Neuronal stem cell (in vitro differentiated cells): ENCODE measurements around the gene RAB10.

ENCODE experiments used
- DNase-seq: peaks from one replicate; pipeline ENCODE4 v3.0.0-alpha.2; 2013; ENCODE audit warnings: low spot score
- H2AFZ ChIP-seq: one replicate; pipeline ENCODE4 v1.6.1; 2013; ENCODE audit warnings: mild to moderate bottlenecking, low read length, inconsistent platforms
- H2AK5ac ChIP-seq: 2 replicates; pipeline ENCODE4 v1.6.1; 2013; ENCODE audit warnings: low read depth, mild to moderate bottlenecking, inconsistent platforms, low read length, moderate library complexity, mixed read lengths
- H2BK120ac ChIP-seq: 2 replicates; pipeline ENCODE4 v1.6.1; 2013; ENCODE audit warnings: low read depth, mild to moderate bottlenecking, inconsistent platforms, low read length, moderate library complexity, mixed read lengths
- H2BK12ac ChIP-seq: one replicate; pipeline ENCODE4 v1.6.1; 2013; ENCODE audit warnings: low read length, inconsistent platforms
- H2BK15ac ChIP-seq: 2 replicates; pipeline ENCODE4 v1.6.1; 2013; ENCODE audit warnings: mild to moderate bottlenecking, low read length, inconsistent platforms, mixed read lengths
- H2BK5ac ChIP-seq: one replicate; pipeline ENCODE4 v1.6.1; 2013; ENCODE audit warnings: inconsistent platforms, mild to moderate bottlenecking, low read length, moderate library complexity
- H3K14ac ChIP-seq: one replicate; pipeline ENCODE4 v1.6.1; 2013; ENCODE audit warnings: low read length, inconsistent platforms
- H3K18ac ChIP-seq: 2 replicates; pipeline ENCODE4 v1.6.1; 2013; ENCODE audit warnings: low read length, inconsistent platforms
- H3K23ac ChIP-seq: 2 replicates; pipeline ENCODE4 v1.6.1; 2013; ENCODE audit warnings: low read depth, mild to moderate bottlenecking, mixed read lengths, low read length, inconsistent platforms; ENCODE audit not compliant: poor library complexity
- H3K27ac ChIP-seq: replicated peaks from 3 replicates; pipeline ENCODE4 v1.5.1; 2013; ENCODE audit warnings: low read length, inconsistent platforms
- H3K27me3 ChIP-seq, 3 experiments: 2 replicates each; pipeline ENCODE4 v1.6.1; 2013; ENCODE audit warnings: low read length in 3 of 3, mild to moderate bottlenecking in 2 of 3, inconsistent platforms in 1 of 3, low read depth in 1 of 3, mixed read lengths in 1 of 3, moderate library complexity in 1 of 3; ENCODE audit not compliant: control insufficient read depth in 3 of 3, insufficient read depth in 3 of 3
- H3K36me3 ChIP-seq, 2 donors: replicated peaks in 1 of 2; 2 replicates each; pipeline ENCODE4 v1.6.1; 2013; ENCODE audit warnings: low read length in 2 of 2; ENCODE audit not compliant: control insufficient read depth in 2 of 2, insufficient read depth in 2 of 2
- H3K4ac ChIP-seq: 2 replicates; pipeline ENCODE4 v1.6.1; 2013; ENCODE audit warnings: inconsistent platforms, mild to moderate bottlenecking, low read length, moderate library complexity
- H3K4me1 ChIP-seq, 2 donors: 1 replicate in 1 of 2; 2 replicates in 1 of 2; pipeline ENCODE4 v1.6.1; 2013; ENCODE audit warnings: low read length in 2 of 2, low read depth in 1 of 2; ENCODE audit not compliant: control insufficient read depth in 2 of 2, insufficient read depth in 1 of 2
- H3K4me2 ChIP-seq: one replicate; pipeline ENCODE4 v1.6.1; 2013; ENCODE audit warnings: mild to moderate bottlenecking, low read length, inconsistent platforms; ENCODE audit not compliant: insufficient read depth, poor library complexity, severe bottlenecking
- H3K4me3 ChIP-seq, 2 donors: 2 replicates each; pipeline ENCODE4 v1.5.1; 2013; ENCODE audit warnings: low read length in 2 of 2, mild to moderate bottlenecking in 2 of 2, inconsistent platforms in 1 of 2, moderate library complexity in 1 of 2
- H3K79me1 ChIP-seq: one replicate; pipeline ENCODE4 v1.6.1; 2013; ENCODE audit warnings: low read depth, mild to moderate bottlenecking, inconsistent platforms, low read length, moderate library complexity
- H3K9ac ChIP-seq: one replicate; pipeline ENCODE4 v1.6.1; 2013; ENCODE audit warnings: mild to moderate bottlenecking, low read depth, low read length, inconsistent platforms; ENCODE audit not compliant: poor library complexity
- H3K9me3 ChIP-seq, 2 donors: replicated peaks in 1 of 2; 2 replicates each; pipeline versions ENCODE3 to v1.6.1; 2013; ENCODE audit warnings: low read length in 2 of 2, mild to moderate bottlenecking in 2 of 2, inconsistent platforms in 1 of 2, low read depth in 1 of 2, mixed read lengths in 1 of 2, moderate library complexity in 1 of 2; ENCODE audit not compliant: control insufficient read depth in 2 of 2, insufficient read depth in 1 of 2
- H4K8ac ChIP-seq: one replicate; pipeline ENCODE4 v1.6.1; 2013; ENCODE audit warnings: low read depth, mild to moderate bottlenecking, inconsistent platforms, low read length, moderate library complexity
- H4K91ac ChIP-seq: one replicate; pipeline ENCODE4 v1.6.1; 2013; ENCODE audit warnings: low read length, low read depth, mild to moderate bottlenecking, inconsistent platforms; ENCODE audit not compliant: poor library complexity
- WGBS, 2 donors: extraction: QIAGEN DNeasy Blood & Tissue Kit; methylation state at CpG; one replicate each; pipeline ENCODE4 v1.1.7; 2013; ENCODE audit warnings: missing lambda C conversion rate in 2 of 2, mixed read lengths in 1 of 2; ENCODE audit not compliant: insufficient read length in 2 of 2, insufficient replicate concordance in 1 of 2; ENCODE audit errors: extremely low coverage in 2 of 2; 5-methylcytosine and 5-hydroxymethylcytosine counted together

Gene RAB10

DNA sequence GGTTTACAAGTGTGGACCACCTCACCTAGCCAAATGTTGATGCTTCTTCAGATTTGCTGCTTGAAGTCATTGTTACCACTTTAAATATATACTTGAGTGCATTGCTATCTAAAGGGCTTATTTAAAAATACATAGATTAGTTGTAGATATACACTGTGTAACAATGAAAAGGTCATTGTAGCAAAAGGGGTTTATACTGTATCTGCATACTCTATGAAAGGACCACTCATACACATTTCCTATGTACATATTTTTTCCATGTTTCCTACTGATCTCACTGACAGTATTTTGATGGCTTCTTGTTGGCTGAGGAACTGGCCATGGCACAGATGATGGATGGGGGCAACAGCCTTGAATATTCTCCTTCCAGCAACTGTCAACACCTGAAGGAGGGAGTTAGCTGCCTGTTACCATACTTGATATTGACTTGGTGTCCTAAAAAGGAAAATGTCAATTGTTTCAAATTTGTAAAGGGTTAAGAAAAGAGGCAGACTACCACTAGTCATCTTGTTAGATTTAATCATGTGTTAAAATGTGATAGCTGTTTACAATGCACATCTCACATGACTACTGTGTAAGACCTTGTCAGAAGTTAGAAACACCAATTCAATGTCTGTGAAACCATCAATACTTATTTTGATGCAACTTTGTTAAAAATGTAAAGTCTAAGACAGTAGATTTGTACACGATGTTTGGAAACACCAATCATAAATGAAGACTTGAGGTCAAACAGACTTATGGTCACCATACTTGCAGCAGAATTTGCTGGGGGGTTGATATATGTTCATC lies 33.5 kb downstream of the RAB10 start:
- Histone ChIP-seq H3K27ac (no peak overlapping the region), H2AFZ (no peak overlapping the region), H3K23ac (no peak overlapping the region), H2AK5ac (no peak overlapping the region), H3K9me3 (no peaks in the 10 kb centered on the region), H2BK120ac (no peak overlapping the region), H3K14ac (no peak overlapping the region), H2BK12ac (no peak overlapping the region), H3K4me2 (no peak overlapping the region), H3K4me1 (peaks cover 0 to 2% of the 10 kb centered on the region in 2 donors), H2BK5ac (no peak overlapping the region), H3K27me3 (no peaks in the 10 kb centered on the region), H3K4me3 (no peak overlapping the region), H4K8ac (no peak overlapping the region), H2BK15ac (no peak overlapping the region), H3K36me3 (peaks cover 3 to 47% of the 10 kb centered on the region in 2 donors), H4K91ac (no peak overlapping the region), H3K4ac (no peak overlapping the region), H3K79me1 (peaks cover 4% of the 10 kb centered on the region), H3K18ac (no peak overlapping the region), H3K9ac (no peak overlapping the region)
- WGBS, 2 donors, result no CpG with 5 or more reads among the region's 1 CpG
- no peak for DNase-seq

GRCh38 chr2:26067980-26068507 lies 34.2 kb downstream of the RAB10 start:
- no peak overlapping the region for H2AFZ ChIP-seq
- whole genome bisulfite sequencing, 2 donors, result no CpG with 5 or more reads among the region's 3 CpGs
- no peak overlapping the region for H3K23ac ChIP-seq
- H3K18ac ChIP-seq, result no peak overlapping the region
- H2BK15ac ChIP-seq, result no peak overlapping the region
- no peak overlapping the region for H3K9ac ChIP-seq
- no peak for DNase-seq
- H3K36me3 ChIP-seq, result peaks cover 3 to 43% of the 10 kb centered on the region in 2 donors
- no peaks in the 10 kb centered on the region for H3K9me3 ChIP-seq
- no peak overlapping the region for H3K27ac ChIP-seq
- H3K4me3 ChIP-seq, result no peak overlapping the region
- peaks cover 0 to 2% of the 10 kb centered on the region in 2 donors for H3K4me1 ChIP-seq
- no peak overlapping the region for H3K4ac ChIP-seq
- H3K79me1 ChIP-seq, result peaks cover 4% of the 10 kb centered on the region
- no peak overlapping the region for H3K14ac ChIP-seq
- no peak overlapping the region for H2BK120ac ChIP-seq
- H3K27me3 ChIP-seq, result no peaks in the 10 kb centered on the region
- H2BK12ac ChIP-seq, result no peak overlapping the region
- no peak overlapping the region for H2BK5ac ChIP-seq
- H4K91ac ChIP-seq, result no peak overlapping the region
- H4K8ac ChIP-seq, result no peak overlapping the region
- no peak overlapping the region for H2AK5ac ChIP-seq
- H3K4me2 ChIP-seq, result no peak overlapping the region

DNA sequence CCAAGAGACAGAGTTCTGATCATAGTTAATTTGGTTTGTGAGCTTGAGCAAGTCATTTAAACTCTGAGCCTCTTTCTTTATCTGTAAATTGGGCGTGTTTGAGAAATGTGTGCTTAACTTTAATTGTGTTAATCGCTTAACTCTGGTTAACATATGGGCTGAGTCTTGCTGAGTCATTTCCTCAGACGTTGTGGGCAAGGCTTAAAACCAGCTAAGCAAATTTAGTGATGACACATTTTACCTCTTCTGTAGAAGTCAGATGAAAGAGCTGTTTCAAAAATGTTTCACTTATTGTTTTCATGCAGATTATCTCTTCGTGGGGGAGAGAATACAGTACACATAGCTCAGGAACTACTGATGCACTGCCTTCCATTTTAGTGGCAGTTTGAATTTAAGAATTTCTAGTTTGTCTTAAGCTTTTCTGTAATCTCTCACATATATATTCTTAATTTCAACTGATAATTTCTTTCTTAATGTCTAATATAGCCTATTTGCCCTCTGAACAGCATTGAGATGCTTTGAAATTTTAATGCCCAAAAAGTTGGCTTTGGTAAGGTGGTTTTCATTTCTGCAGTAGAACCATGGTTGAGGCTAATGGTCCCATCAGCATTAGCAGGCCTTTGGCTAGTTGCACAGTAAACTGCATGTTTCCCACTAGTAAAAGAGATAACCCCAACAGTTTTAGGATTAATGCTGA lies 34.9 kb downstream of the RAB10 start:
- no peak overlapping the region for H2BK120ac ChIP-seq
- H4K8ac ChIP-seq, result no peak overlapping the region
- H2BK5ac ChIP-seq, result no peak overlapping the region
- H2BK15ac ChIP-seq, result no peak overlapping the region
- H2AFZ ChIP-seq, result no peak overlapping the region
- no peak overlapping the region for H3K23ac ChIP-seq
- no peak overlapping the region for H3K9ac ChIP-seq
- H3K4me1 ChIP-seq, result peaks cover 2 to 4% of the 10 kb centered on the region in 2 donors
- H3K18ac ChIP-seq, result no peak overlapping the region
- H3K27ac ChIP-seq, result no peak overlapping the region
- H2BK12ac ChIP-seq, result no peak overlapping the region
- peaks cover 7% of the 10 kb centered on the region for H3K79me1 ChIP-seq
- no peak overlapping the region for H2AK5ac ChIP-seq
- no peak overlapping the region for H4K91ac ChIP-seq
- H3K4me2 ChIP-seq, result no peak overlapping the region
- H3K14ac ChIP-seq, result no peak overlapping the region
- H3K9me3 ChIP-seq, result no peaks in the 10 kb centered on the region
- H3K27me3 ChIP-seq, result no peaks in the 10 kb centered on the region
- no CpG with 5 or more reads among the region's 4 CpGs for WGBS, 2 donors
- no peak for DNase-seq
- peaks cover 3 to 37% of the 10 kb centered on the region in 2 donors for H3K36me3 ChIP-seq
- H3K4me3 ChIP-seq, result no peak overlapping the region
- no peak overlapping the region for H3K4ac ChIP-seq

GRCh38 chr2:26070730-26071129 lies 36.8 kb downstream of the RAB10 start:
- Histone ChIP-seq H3K4me1 (peaks cover 2 to 4% of the 10 kb centered on the region in 2 donors), H3K79me1 (peaks cover 7% of the 10 kb centered on the region), H2BK120ac (no peak overlapping the region), H3K27ac (no peak overlapping the region), H3K4me2 (no peak overlapping the region), H2BK12ac (no peak overlapping the region), H2BK15ac (no peak overlapping the region), H4K91ac (no peak overlapping the region), H3K27me3 (no peaks in the 10 kb centered on the region), H2AFZ (no peak overlapping the region), H3K14ac (no peak overlapping the region), H3K36me3 (peaks cover 1 to 18% of the 10 kb centered on the region in 2 donors), H2BK5ac (no peak overlapping the region), H2AK5ac (no peak overlapping the region), H4K8ac (no peak overlapping the region), H3K9me3 (no peaks in the 10 kb centered on the region), H3K4me3 (no peak overlapping the region), H3K23ac (no peak overlapping the region), H3K9ac (no peak overlapping the region), H3K4ac (no peak overlapping the region), H3K18ac (no peak overlapping the region)
- no peak for DNase-seq
